Natural killer cell (primary cell): ENCODE results near the gene SLC12A4. TPM values are rescaled to one million over a fixed set of nuclear protein-coding genes. Genes with fewer than 3 reads are reported as not detected.

Experiments used
- ATAC-seq, 3 donors: fragments of 150-1000 bp in 2 of 3; fragments of 200-7000 bp in 1 of 3; cut with Tn5 transposase; 1 replicate in 1 of 3; 2 replicates in 2 of 3; pipeline ENCODE4 v1.10.0; 2021; ENCODE audit warnings: mild to moderate bottlenecking in 2 of 3, moderate library complexity in 2 of 3
- DNase-seq, 2 donors: peaks; one replicate each; pipeline versions ENCODE4 v3.0.0 to v3.0.0-alpha.2; 2013 to 2021; ENCODE audit warnings: mixed read lengths in 1 of 2
- H3K27ac ChIP-seq: one replicate; pipeline ENCODE4 v1.5.1; 2013; ENCODE audit warnings: mild to moderate bottlenecking, low read length
- H3K27me3 ChIP-seq: one replicate; pipeline ENCODE4 v1.6.1; 2013; ENCODE audit warnings: low read length; ENCODE audit not compliant: control insufficient read depth, insufficient read depth
- H3K36me3 ChIP-seq: one replicate; pipeline ENCODE4 v1.6.1; 2013; ENCODE audit warnings: low read length; ENCODE audit not compliant: control insufficient read depth, insufficient read depth
- H3K4me1 ChIP-seq: one replicate; pipeline ENCODE4 v1.6.1; 2013; ENCODE audit warnings: low read length; ENCODE audit not compliant: control insufficient read depth, insufficient read depth
- H3K4me3 ChIP-seq: one replicate; pipeline ENCODE4 v1.5.1; 2013; ENCODE audit warnings: low read length
- H3K9me3 ChIP-seq: one replicate; pipeline ENCODE4 v1.6.1; 2013; ENCODE audit warnings: low read length; ENCODE audit not compliant: control insufficient read depth, insufficient read depth
- H3K27ac Mint-ChIP-seq, 2 donors: one replicate each; pipeline ENCODE4 v1.8.0; 2022; ENCODE audit warnings: mild to moderate bottlenecking in 2 of 2, mixed read lengths in 2 of 2, moderate library complexity in 1 of 2
- H3K27me3 Mint-ChIP-seq, 2 donors: one replicate each; pipeline ENCODE4 v1.8.0; 2022; ENCODE audit warnings: low read depth in 2 of 2, mixed read lengths in 2 of 2
- H3K36me3 Mint-ChIP-seq: one replicate; pipeline ENCODE4 v1.8.0; 2022; ENCODE audit warnings: mixed read lengths
- H3K4me1 Mint-ChIP-seq, 2 donors: one replicate each; pipeline ENCODE4 v1.8.0; 2022; ENCODE audit warnings: mixed read lengths in 2 of 2
- H3K4me3 Mint-ChIP-seq: one replicate; pipeline ENCODE4 v1.8.0; 2022; ENCODE audit warnings: mild to moderate bottlenecking, moderate library complexity, mixed read lengths
- H3K9me3 Mint-ChIP-seq, 2 donors: one replicate each; pipeline ENCODE4 v1.8.0; 2022; ENCODE audit warnings: mixed read lengths in 2 of 2
- CTCF ChIP-seq: fragments of 200-600 bp; IDR thresholded peaks from one replicate; pipeline ENCODE4 v1.8.0; 2022; ENCODE audit warnings: antibody characterized with exemption
- WGBS: methylation state at CpG from one replicate; pipeline ENCODE4 v1.1.7; 2013; ENCODE audit warnings: missing lambda C conversion rate; ENCODE audit not compliant: insufficient coverage; 5-methylcytosine and 5-hydroxymethylcytosine counted together
- intact Hi-C: fragments of 100-400 bp; cut with micrococcal nuclease; formaldehyde crosslinking; loops from one replicate; pipeline ENCODE4 v1.14.2; 2022
- total RNA-seq, 4 donors: library from RNA; stranded (reverse); fragments of 120-200 nt in 1 of 4; gene quantifications; one replicate each; pipeline versions ENCODE4 v1.2.3 to v1.2.4, GENCODE V29; 2013 to 2022

SLC12A4 gene
- total RNA-seq, 3 donors from 2014 or later (not counting 1 experiment from before 2014, with no cell fraction given): 30.0 to 47.0 (median 30.5) TPM

GRCh38 chr16:67962135-67962534 is 6.3 kb downstream of the SLC12A4 start:
- no peak for TF ChIP-seq CTCF
- DNase-seq: no peak
- no peak overlapping the region for H3K4me3 Mint-ChIP-seq
- H3K36me3 Mint-ChIP-seq: no peaks in the 10 kb centered on the region
- no peaks in the 10 kb centered on the region for H3K27me3 ChIP-seq
- no peak overlapping the region for H3K4me3 ChIP-seq
- no peaks in the 10 kb centered on the region for H3K27me3 Mint-ChIP-seq
- no peak overlapping the region for H3K27ac ChIP-seq
- H3K36me3 ChIP-seq: peaks cover 19% of the 10 kb centered on the region
- intact Hi-C loops: no loop called here
- no peaks in the 10 kb centered on the region for H3K9me3 ChIP-seq
- whole genome bisulfite sequencing: 97% methylated on average over 7 of the region's 8 CpGs
- H3K4me1 Mint-ChIP-seq: peaks cover 8% of the 10 kb centered on the region in 2 donors
- H3K27ac Mint-ChIP-seq: no peak overlapping the region
- ATAC-seq: no peak
- peaks cover 10% of the 10 kb centered on the region for H3K4me1 ChIP-seq
- H3K9me3 Mint-ChIP-seq: no peaks in the 10 kb centered on the region

GRCh38 chr16:67961551-67961957 is 6.9 kb downstream of the SLC12A4 start:
- H3K27ac Mint-ChIP-seq: no peak overlapping the region
- no peak overlapping the region for H3K4me3 ChIP-seq
- H3K9me3 Mint-ChIP-seq: no peaks in the 10 kb centered on the region
- 96% methylated on average over 13 of the region's 13 CpGs for WGBS
- H3K4me1 Mint-ChIP-seq: peaks cover 5% of the 10 kb centered on the region in 2 donors
- no peak for TF ChIP-seq CTCF
- H3K27me3 Mint-ChIP-seq: no peaks in the 10 kb centered on the region
- H3K4me1 ChIP-seq: peaks cover 4% of the 10 kb centered on the region
- no peaks in the 10 kb centered on the region for H3K36me3 Mint-ChIP-seq
- no peaks in the 10 kb centered on the region for H3K9me3 ChIP-seq
- intact Hi-C loops: no loop called here
- H3K27me3 ChIP-seq: no peaks in the 10 kb centered on the region
- peaks cover 19% of the 10 kb centered on the region for H3K36me3 ChIP-seq
- DNase-seq: no peak
- H3K27ac ChIP-seq: no peak overlapping the region
- no peak overlapping the region for H3K4me3 Mint-ChIP-seq
- no peak for ATAC-seq

- Histone ChIP-seq H3K4me3 (no peak overlapping the region), H3K27me3 (no peaks in the 10 kb centered on the region), H3K27ac (no peak overlapping the region), H3K4me1 (no peaks in the 10 kb centered on the region), H3K36me3 (peaks cover 19% of the 10 kb centered on the region), H3K9me3 (no peaks in the 10 kb centered on the region)
- Mint-ChIP-seq H3K27ac (no peak overlapping the region), H3K9me3 (no peaks in the 10 kb centered on the region), H3K4me1 (peaks cover 5% of the 10 kb centered on the region in 2 donors), H3K36me3 (no peaks in the 10 kb centered on the region), H3K4me3 (no peak overlapping the region), H3K27me3 (no peaks in the 10 kb centered on the region)
- ATAC-seq: no peak
- no peak for TF ChIP-seq CTCF
- no peak for DNase-seq
- intact Hi-C loops: no loop called here
- 96% methylated on average over 11 of the region's 11 CpGs for WGBS
These were observed 8.7 kb downstream of the SLC12A4 start for GRCh38 chr16:67959536-67960329.

GRCh38 chr16:67957622-67958021 is 10.8 kb downstream of the SLC12A4 start:
- no peak overlapping the region for H3K4me3 ChIP-seq
- no peak for DNase-seq
- H3K27ac ChIP-seq: no peak overlapping the region
- Mint-ChIP-seq H3K4me1 (peaks cover under 1% of the 10 kb centered on the region in 2 donors), H3K27me3 (no peaks in the 10 kb centered on the region), H3K36me3 (no peaks in the 10 kb centered on the region), H3K27ac (no peak overlapping the region), H3K4me3 (no peak overlapping the region), H3K9me3 (no peaks in the 10 kb centered on the region)
- no peaks in the 10 kb centered on the region for H3K4me1 ChIP-seq
- H3K36me3 ChIP-seq: peaks cover 18% of the 10 kb centered on the region
- 97% methylated on average over 9 of the region's 9 CpGs for WGBS
- TF ChIP-seq CTCF: no peak
- intact Hi-C loops: no loop called here
- H3K9me3 ChIP-seq: no peaks in the 10 kb centered on the region
- no peaks in the 10 kb centered on the region for H3K27me3 ChIP-seq
- ATAC-seq: no peak
